Measurements from ENCODE around the gene EHF.

EHF gene

GRCh38 chr11:34625576-34625975, 4.7 kb downstream of the EHF start:
- DNase-seq (ENCODE audit: low spot score) = no peak

- no peak for DNase-seq (ENCODE audit: low spot score)
Observed at GRCh38 chr11:34626393-34626792, 5.5 kb downstream of the EHF start.

GRCh38 chr11:34627197-34627596, 6.3 kb downstream of the EHF start:
- no peak for DNase-seq (ENCODE audit: low spot score)

GRCh38 chr11:34629711-34630110, 8.8 kb downstream of the EHF start:
- no peak for DNase-seq (ENCODE audit: low spot score)

- DNase-seq (ENCODE audit: low spot score) = no peak
Observed at GRCh38 chr11:34630544-34630943, 9.7 kb downstream of the EHF start.

- DNase-seq (ENCODE audit: low spot score) = no peak
Observed at GRCh38 chr11:34631297-34631696, 10.4 kb downstream of the EHF start.

GRCh38 chr11:34631737-34632104, 10.8 kb downstream of the EHF start:
- DNase-seq (ENCODE audit: low spot score) = no peak

GRCh38 chr11:34632105-34632791, 11.4 kb downstream of the EHF start:
- no peak for DNase-seq (ENCODE audit: low spot score)

- no peak for DNase-seq (ENCODE audit: low spot score)
Observed at GRCh38 chr11:34633640-34633989, 12.7 kb downstream of the EHF start.

GRCh38 chr11:34633990-34634693, 13.2 kb downstream of the EHF start:
- DNase-seq (ENCODE audit: low spot score) = no peak

GRCh38 chr11:34634694-34635062, 13.8 kb downstream of the EHF start:
- no peak for DNase-seq (ENCODE audit: low spot score)

GRCh38 chr11:34636127-34636526, 15.2 kb downstream of the EHF start:
- DNase-seq (ENCODE audit: low spot score) = no peak

GRCh38 chr11:34637303-34637702, 16.4 kb downstream of the EHF start:
- DNase-seq (ENCODE audit: low spot score) = no peak

- no peak for DNase-seq (ENCODE audit: low spot score)
Observed at GRCh38 chr11:34638897-34639296, 18.0 kb downstream of the EHF start.

GRCh38 chr11:34639545-34639944, 18.7 kb downstream of the EHF start:
- DNase-seq (ENCODE audit: low spot score) = no peak

GRCh38 chr11:34640050-34640923, 19.4 kb downstream of the EHF start:
- no peak for DNase-seq (ENCODE audit: low spot score)

- DNase-seq (ENCODE audit: low spot score) = no peak
Observed at GRCh38 chr11:34640924-34641275, 20.0 kb downstream of the EHF start.

GRCh38 chr11:34641456-34641855, 20.6 kb downstream of the EHF start:
- DNase-seq (ENCODE audit: low spot score) = no peak

- no peak for DNase-seq (ENCODE audit: low spot score)
Observed at GRCh38 chr11:34642001-34642554, 21.2 kb downstream of the EHF start.

- no peak for DNase-seq (ENCODE audit: low spot score)
Observed at GRCh38 chr11:34642873-34643272, 22.0 kb downstream of the EHF start.

GRCh38 chr11:34643311-34643710, 22.4 kb downstream of the EHF start:
- DNase-seq (ENCODE audit: low spot score) = no peak

GRCh38 chr11:34643846-34644245, 23.0 kb downstream of the EHF start:
- DNase-seq (ENCODE audit: low spot score) = no peak

Measured in hematopoietic multipotent progenitor cell treated with erythropoietin and hydrocortisone succinate and interleukin-3 and kit ligand, for 17 days (in vitro differentiated cells).